ENCODE results near the gene UBFD1. TPM values are rescaled to one million over a fixed set of nuclear protein-coding genes. Genes with fewer than 3 reads are reported as not detected.
"Not testable (repeated sequence)": the region's sequence is repeated elsewhere in the genome, so short reads cannot be mapped to it uniquely, and the experiment has no call there.

UBFD1 gene
- total RNA-seq, 1 experiment from 2014 or later, result 84.2 TPM

GRCh38 chr16:23524886-23525285 is 32.6 kb upstream of the UBFD1 start:
- no peak for DNase-seq (ENCODE audit: low read depth)

- no peak for DNase-seq (ENCODE audit: low read depth)
Observed at GRCh38 chr16:23527961-23528643, 29.4 kb upstream of the UBFD1 start.

- DNase-seq (ENCODE audit: low read depth), result no peak
Observed at GRCh38 chr16:23528644-23529310, 28.8 kb upstream of the UBFD1 start.

GRCh38 chr16:23530062-23530461 is 27.5 kb upstream of the UBFD1 start:
- DNase-seq (ENCODE audit: low read depth), result no peak

GRCh38 chr16:23532448-23532847 is 25.1 kb upstream of the UBFD1 start:
- no peak for DNase-seq (ENCODE audit: low read depth)

- no peak for DNase-seq (ENCODE audit: low read depth)
Observed at GRCh38 chr16:23534868-23535860, 22.4 kb upstream of the UBFD1 start.

- no peak for DNase-seq (ENCODE audit: low read depth)
Observed at GRCh38 chr16:23535901-23536300, 21.6 kb upstream of the UBFD1 start.

- DNase-seq (ENCODE audit: low read depth), result no peak
Observed at GRCh38 chr16:23537390-23537789, 20.1 kb upstream of the UBFD1 start.

- no peak for DNase-seq (ENCODE audit: low read depth)
Observed at GRCh38 chr16:23538919-23539278, 18.6 kb upstream of the UBFD1 start.

- no peak for DNase-seq (ENCODE audit: low read depth)
Observed at GRCh38 chr16:23539984-23540816, 17.3 kb upstream of the UBFD1 start.

- DNase-seq (ENCODE audit: low read depth), result not testable (repeated sequence)
Observed at GRCh38 chr16:23540817-23541178, 16.7 kb upstream of the UBFD1 start.

GRCh38 chr16:23544436-23544835 is 13.1 kb upstream of the UBFD1 start:
- DNase-seq (ENCODE audit: low read depth), result no peak

- no peak for DNase-seq (ENCODE audit: low read depth)
Observed at GRCh38 chr16:23549938-23550337, 7.6 kb upstream of the UBFD1 start.

GRCh38 chr16:23552161-23552560 is 5.4 kb upstream of the UBFD1 start:
- DNase-seq (ENCODE audit: low read depth), result no peak

GRCh38 chr16:23554536-23554935 is 3.0 kb upstream of the UBFD1 start:
- DNase-seq (ENCODE audit: low read depth), result no peak

- no peak for DNase-seq (ENCODE audit: low read depth)
Observed at GRCh38 chr16:23557779-23558702, 514 bp downstream of the UBFD1 start.

- no peak for DNase-seq (ENCODE audit: low read depth)
Observed at GRCh38 chr16:23561586-23561985, 4.1 kb downstream of the UBFD1 start.

- no peak for DNase-seq (ENCODE audit: low read depth)
Observed at GRCh38 chr16:23562505-23562904, 5.0 kb downstream of the UBFD1 start.

- no peak for DNase-seq (ENCODE audit: low read depth)
Observed at GRCh38 chr16:23563186-23563585, 5.7 kb downstream of the UBFD1 start.

- no peak for DNase-seq (ENCODE audit: low read depth)
Observed at GRCh38 chr16:23564575-23565363, 7.2 kb downstream of the UBFD1 start.

All from Daoy (cell line).